ENCODE results near the gene C17orf113.

C17orf113 gene

DNA sequence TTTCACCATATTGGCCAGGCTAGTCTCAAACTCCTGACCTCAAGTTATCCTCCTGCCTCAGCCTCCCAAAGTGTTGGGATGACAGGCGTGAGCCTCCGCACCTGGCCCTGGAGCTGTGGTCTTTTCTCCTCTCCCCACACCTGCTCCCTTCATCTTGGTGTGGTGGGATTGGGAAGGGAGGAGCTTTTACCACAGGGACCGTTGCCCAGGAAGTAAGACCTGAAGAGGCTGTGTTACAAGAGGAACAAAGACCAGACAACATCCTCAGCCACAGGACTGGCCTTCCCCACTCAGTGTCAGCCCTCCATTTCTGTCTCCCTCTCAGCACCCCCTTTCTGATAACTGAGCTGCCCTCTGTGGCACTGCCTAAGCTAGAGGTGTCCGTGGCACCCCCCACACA, 9.4 kb upstream of the C17orf113 start:
- Mint-ChIP-seq H3K27ac (no peak overlapping the region), H3K4me3 (no peak overlapping the region), H3K27me3 (ENCODE audit: low read depth) (peaks cover 5% of the 10 kb centered on the region), H3K4me1 (ENCODE audit: low read depth) (peaks cover 13% of the 10 kb centered on the region), H3K36me3 (ENCODE audit: low read depth) (no peaks in the 10 kb centered on the region), H3K9me3 (no peaks in the 10 kb centered on the region)
- no peak for DNase-seq (ENCODE audit: low spot score)

- H3K4me1 Mint-ChIP-seq (ENCODE audit: low read depth), result peaks cover 2% of the 10 kb centered on the region
- H3K9me3 Mint-ChIP-seq, result no peaks in the 10 kb centered on the region
- no peaks in the 10 kb centered on the region for H3K36me3 Mint-ChIP-seq (ENCODE audit: low read depth)
- H3K27ac Mint-ChIP-seq, result no peak overlapping the region
- H3K27me3 Mint-ChIP-seq (ENCODE audit: low read depth), result peaks cover 7% of the 10 kb centered on the region
- H3K4me3 Mint-ChIP-seq, result no peak overlapping the region
- no peak for DNase-seq (ENCODE audit: low spot score)
These were observed 7.7 kb upstream of the C17orf113 start for GRCh38 chr17:42058063-42058462.

- Mint-ChIP-seq H3K4me1 (ENCODE audit: low read depth) (peaks cover 2% of the 10 kb centered on the region), H3K4me3 (no peak overlapping the region), H3K36me3 (ENCODE audit: low read depth) (no peaks in the 10 kb centered on the region), H3K27ac (no peak overlapping the region), H3K9me3 (no peaks in the 10 kb centered on the region), H3K27me3 (ENCODE audit: low read depth) (peaks cover 18% of the 10 kb centered on the region)
- DNase-seq (ENCODE audit: low spot score), result no peak
These were observed 6.2 kb upstream of the C17orf113 start for GRCh38 chr17:42056635-42057034.

- Mint-ChIP-seq H3K4me3 (no peak overlapping the region), H3K4me1 (ENCODE audit: low read depth) (peaks cover 9% of the 10 kb centered on the region), H3K9me3 (no peaks in the 10 kb centered on the region), H3K27ac (no peak overlapping the region), H3K27me3 (ENCODE audit: low read depth) (peaks cover 28% of the 10 kb centered on the region), H3K36me3 (ENCODE audit: low read depth) (no peaks in the 10 kb centered on the region)
- no peak for DNase-seq (ENCODE audit: low spot score)
These were observed 5.1 kb upstream of the C17orf113 start for GRCh38 chr17:42055496-42055895.

DNA sequence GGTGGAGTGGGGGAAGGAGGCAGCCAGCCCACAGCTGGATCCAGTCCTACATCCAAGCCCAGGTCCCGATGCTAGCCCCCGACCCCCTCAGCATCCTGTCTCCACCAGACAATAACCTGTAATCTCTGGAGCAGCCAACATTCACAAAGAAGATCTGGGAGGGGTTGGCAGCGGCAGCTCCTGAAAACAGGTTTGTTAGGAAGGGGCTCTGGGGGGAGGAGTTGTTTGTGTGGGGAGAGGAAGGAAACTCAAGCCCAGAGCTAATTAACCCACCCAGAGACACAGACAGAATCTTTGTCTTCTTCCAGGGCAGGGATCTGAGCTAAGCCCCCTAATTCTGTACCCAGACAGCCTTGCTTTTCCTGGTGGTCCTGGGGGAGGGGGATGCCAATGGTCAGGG, 4.6 kb upstream of the C17orf113 start:
- H3K27me3 Mint-ChIP-seq (ENCODE audit: low read depth), result peaks cover 29% of the 10 kb centered on the region
- no peak for DNase-seq (ENCODE audit: low spot score)
- no peaks in the 10 kb centered on the region for H3K36me3 Mint-ChIP-seq (ENCODE audit: low read depth)
- no peak overlapping the region for H3K4me3 Mint-ChIP-seq
- H3K27ac Mint-ChIP-seq, result no peak overlapping the region
- H3K9me3 Mint-ChIP-seq, result no peaks in the 10 kb centered on the region
- H3K4me1 Mint-ChIP-seq (ENCODE audit: low read depth), result peaks cover 7% of the 10 kb centered on the region

DNA sequence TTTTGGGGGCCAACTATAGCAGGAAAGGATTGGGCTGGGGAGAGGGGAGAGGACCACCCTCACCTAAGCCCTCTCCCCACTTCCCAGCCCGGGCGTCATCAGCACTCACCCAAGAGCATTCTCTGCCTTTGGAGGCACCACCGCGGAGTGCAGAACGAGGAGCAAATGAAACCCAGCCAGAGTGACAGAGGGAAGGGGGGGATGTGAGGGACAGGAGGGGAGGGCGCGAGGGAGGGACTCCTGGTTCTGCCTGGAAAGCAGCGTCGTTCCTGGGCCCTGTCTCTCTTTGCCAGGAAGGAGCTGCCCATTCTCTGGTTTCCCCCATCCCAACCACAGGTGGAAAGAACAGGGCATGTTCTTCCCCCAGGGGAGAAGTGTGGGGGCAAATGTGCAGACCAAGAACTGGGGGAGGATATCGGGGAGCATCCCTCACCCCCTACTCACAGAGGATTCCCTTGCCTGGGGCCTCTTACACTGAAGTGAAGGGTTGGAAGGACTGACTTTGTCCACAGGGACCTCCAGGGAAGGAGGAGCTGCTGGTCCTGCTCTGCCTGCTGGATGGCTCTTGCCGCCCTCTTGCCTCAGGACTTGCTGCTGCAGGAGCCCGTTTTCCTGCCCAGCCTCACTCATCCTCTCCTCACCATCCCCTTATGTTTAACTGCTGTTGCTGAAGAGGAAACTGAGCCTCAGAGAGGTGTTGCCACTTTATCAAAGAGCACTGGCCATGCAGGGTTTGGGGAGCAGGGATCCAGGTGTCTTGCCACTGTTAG, 3.5 kb upstream of the C17orf113 start:
- Mint-ChIP-seq H3K36me3 (ENCODE audit: low read depth) (no peaks in the 10 kb centered on the region), H3K27me3 (ENCODE audit: low read depth) (peaks cover 39% of the 10 kb centered on the region), H3K9me3 (no peaks in the 10 kb centered on the region), H3K4me1 (ENCODE audit: low read depth) (peaks cover 7% of the 10 kb centered on the region), H3K4me3 (no peak overlapping the region), H3K27ac (no peak overlapping the region)
- no peak for DNase-seq (ENCODE audit: low spot score)

DNA sequence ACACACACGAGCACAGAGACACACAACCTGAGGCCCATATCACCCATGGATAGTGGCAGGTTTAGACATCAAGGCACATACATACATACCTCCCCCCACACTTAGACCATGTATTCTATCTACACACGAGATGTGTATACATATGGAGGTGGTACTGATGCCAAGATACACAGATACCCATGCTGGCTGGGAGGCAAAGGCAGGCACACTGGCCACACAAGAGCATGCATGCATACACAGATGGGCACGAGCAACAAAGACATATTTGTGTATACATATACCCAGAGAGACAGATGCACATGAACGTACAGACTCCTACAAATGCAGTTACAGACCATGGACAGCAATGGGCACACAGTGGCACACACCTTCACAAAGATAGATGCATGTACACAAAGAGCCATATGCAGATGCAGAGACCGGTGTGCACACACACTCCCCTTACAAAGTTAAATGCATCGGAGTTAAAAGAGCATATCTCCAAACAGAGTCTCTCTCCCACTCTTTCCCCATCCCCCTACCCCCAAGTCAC, 2.0 kb upstream of the C17orf113 start:
- no peak for DNase-seq (ENCODE audit: low spot score)
- H3K27ac Mint-ChIP-seq, result no peak overlapping the region
- no peaks in the 10 kb centered on the region for H3K9me3 Mint-ChIP-seq
- peaks cover 7% of the 10 kb centered on the region for H3K4me1 Mint-ChIP-seq (ENCODE audit: low read depth)
- peaks cover 44% of the 10 kb centered on the region for H3K27me3 Mint-ChIP-seq (ENCODE audit: low read depth)
- no peaks in the 10 kb centered on the region for H3K36me3 Mint-ChIP-seq (ENCODE audit: low read depth)
- no peak overlapping the region for H3K4me3 Mint-ChIP-seq

GRCh38 chr17:42051645-42052044, 1.2 kb upstream of the C17orf113 start:
- DNase-seq (ENCODE audit: low spot score), result no peak
- Mint-ChIP-seq H3K36me3 (ENCODE audit: low read depth) (no peaks in the 10 kb centered on the region), H3K4me1 (ENCODE audit: low read depth) (peaks cover 7% of the 10 kb centered on the region), H3K27ac (no peak overlapping the region), H3K27me3 (ENCODE audit: low read depth) (peaks cover 44% of the 10 kb centered on the region), H3K9me3 (no peaks in the 10 kb centered on the region), H3K4me3 (peak overlapping the region; percentile 6)

GRCh38 chr17:42051013-42051400, 606 bp upstream of the C17orf113 start:
- Mint-ChIP-seq H3K9me3 (no peaks in the 10 kb centered on the region), H3K4me3 (peak overlapping the region; percentile 74), H3K27me3 (ENCODE audit: low read depth) (peaks cover 44% of the 10 kb centered on the region), H3K36me3 (ENCODE audit: low read depth) (no peaks in the 10 kb centered on the region), H3K4me1 (ENCODE audit: low read depth) (peaks cover 7% of the 10 kb centered on the region), H3K27ac (no peak overlapping the region)
- no peak for DNase-seq (ENCODE audit: low spot score)

DNA sequence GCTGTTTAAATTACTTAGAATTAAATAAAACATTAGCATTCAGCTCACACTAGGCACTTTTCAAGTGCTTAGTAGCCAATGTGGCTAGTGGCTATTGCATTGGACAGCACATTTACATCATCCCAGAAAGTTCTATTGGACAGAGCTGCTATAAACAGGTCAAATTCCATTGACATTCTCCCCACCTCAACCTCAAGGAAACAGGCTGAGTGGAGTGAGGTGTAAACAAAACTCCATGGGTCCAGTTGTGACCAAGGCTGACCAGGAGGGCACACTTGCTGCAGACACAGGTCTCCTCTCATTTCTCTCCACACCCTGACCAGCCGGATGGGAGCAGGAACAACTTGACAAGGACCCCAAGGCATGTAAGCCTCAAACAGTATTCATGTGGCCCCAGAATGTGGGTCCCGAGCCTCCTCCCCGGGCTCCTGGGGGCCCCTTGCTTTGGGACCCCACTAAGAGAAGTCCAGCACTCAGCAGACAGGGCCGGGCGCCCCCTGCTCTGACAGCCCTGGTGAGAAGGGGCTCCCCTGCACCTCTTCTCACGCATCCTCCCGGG, 488 bp downstream of the C17orf113 start:
- no peaks in the 10 kb centered on the region for H3K9me3 Mint-ChIP-seq
- H3K27ac Mint-ChIP-seq, result no peak overlapping the region
- no peak for DNase-seq (ENCODE audit: low spot score)
- peaks cover 41% of the 10 kb centered on the region for H3K27me3 Mint-ChIP-seq (ENCODE audit: low read depth)
- peaks cover 7% of the 10 kb centered on the region for H3K4me1 Mint-ChIP-seq (ENCODE audit: low read depth)
- no peaks in the 10 kb centered on the region for H3K36me3 Mint-ChIP-seq (ENCODE audit: low read depth)
- H3K4me3 Mint-ChIP-seq, result peak overlapping the region; percentile 69

DNA sequence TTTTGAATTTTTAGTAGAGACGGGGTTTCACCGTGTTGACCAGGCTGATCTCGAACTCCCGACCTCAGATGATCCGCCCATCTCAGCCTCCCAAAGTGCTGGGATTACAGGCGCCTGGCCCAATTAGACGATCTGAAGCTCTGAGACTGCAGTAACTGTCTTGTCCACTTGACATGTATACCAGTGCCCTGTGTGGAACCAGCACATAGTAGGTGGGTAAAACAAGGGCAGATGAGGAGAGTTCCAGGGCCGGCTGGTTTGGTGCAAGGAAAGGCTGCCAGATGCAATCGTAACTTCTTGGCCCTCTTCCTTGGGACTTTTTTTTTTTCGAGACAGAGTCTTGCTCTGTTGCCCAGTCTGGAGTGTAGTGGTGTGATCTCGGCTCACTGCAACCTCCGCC, 3.1 kb downstream of the C17orf113 start:
- Mint-ChIP-seq H3K27ac (no peak overlapping the region), H3K27me3 (ENCODE audit: low read depth) (peaks cover 33% of the 10 kb centered on the region), H3K4me3 (no peak overlapping the region), H3K36me3 (ENCODE audit: low read depth) (no peaks in the 10 kb centered on the region), H3K9me3 (no peaks in the 10 kb centered on the region), H3K4me1 (ENCODE audit: low read depth) (peaks cover 7% of the 10 kb centered on the region)
- no peak for DNase-seq (ENCODE audit: low spot score)

GRCh38 chr17:42045719-42046118, 4.7 kb downstream of the C17orf113 start:
- Mint-ChIP-seq H3K36me3 (ENCODE audit: low read depth) (no peaks in the 10 kb centered on the region), H3K27me3 (ENCODE audit: low read depth) (peaks cover 17% of the 10 kb centered on the region), H3K9me3 (no peaks in the 10 kb centered on the region), H3K27ac (no peak overlapping the region), H3K4me3 (no peak overlapping the region), H3K4me1 (ENCODE audit: low read depth) (peaks cover under 1% of the 10 kb centered on the region)
- no peak for DNase-seq (ENCODE audit: low spot score)

DNA sequence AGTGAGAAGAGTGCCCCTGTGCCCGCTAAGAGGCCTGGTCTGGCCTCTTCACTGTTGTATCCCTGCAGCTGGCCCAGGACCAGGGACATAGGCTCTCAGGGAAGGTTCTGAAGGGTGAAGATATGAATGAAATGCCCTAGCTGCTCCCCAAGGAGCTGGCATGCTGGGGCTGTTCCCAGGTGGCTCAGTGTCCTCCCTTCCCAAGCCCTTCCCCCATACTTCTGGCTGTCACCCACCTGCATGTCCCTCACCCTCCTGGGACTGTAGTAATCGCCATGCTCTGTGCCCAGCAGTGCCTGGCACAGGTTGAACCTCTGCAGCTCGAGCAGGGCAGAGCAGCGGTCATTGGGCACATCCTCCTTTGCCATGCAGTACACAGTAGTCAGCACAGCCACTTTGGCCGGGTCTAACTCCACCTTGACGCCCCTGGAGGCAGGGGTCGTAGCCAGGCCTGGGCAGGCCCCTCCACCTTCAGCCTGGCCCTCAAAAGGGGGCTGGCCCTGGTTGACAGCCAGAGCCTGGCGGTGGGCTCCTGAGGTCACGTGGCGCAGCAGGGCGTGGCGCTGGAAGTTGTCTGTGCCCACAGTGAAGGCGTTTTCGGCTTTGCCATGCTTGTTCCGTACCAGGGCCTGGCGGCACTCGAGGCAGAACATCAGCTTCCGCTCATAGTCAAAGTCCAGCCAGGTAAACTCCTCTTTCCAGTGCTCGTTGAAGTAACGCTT, 7.6 kb downstream of the C17orf113 start:
- Mint-ChIP-seq H3K27me3 (ENCODE audit: low read depth) (peaks cover 2% of the 10 kb centered on the region), H3K9me3 (no peaks in the 10 kb centered on the region), H3K4me3 (no peak overlapping the region)

DNA sequence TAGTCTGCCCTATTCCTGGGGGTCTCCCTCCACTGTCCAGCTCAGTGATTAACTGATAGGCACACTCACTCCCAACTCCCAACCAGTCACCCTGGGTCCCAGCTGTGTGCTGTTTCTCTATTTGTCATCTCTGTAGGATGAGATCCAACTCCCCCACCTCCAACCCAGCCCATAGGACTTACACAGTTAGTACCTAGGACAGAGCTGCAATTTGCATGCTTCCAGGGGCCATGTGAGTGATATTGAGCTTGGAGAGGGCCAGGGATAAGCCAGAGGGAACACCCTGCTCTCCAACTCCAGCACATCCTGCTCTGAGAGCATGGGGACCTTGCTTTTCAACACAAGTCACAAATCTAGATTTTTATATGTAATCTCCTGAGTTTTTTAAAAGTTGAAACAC, 8.8 kb downstream of the C17orf113 start:
- H3K27ac Mint-ChIP-seq, result no peak overlapping the region
- no peaks in the 10 kb centered on the region for H3K36me3 Mint-ChIP-seq (ENCODE audit: low read depth)
- no peaks in the 10 kb centered on the region for H3K4me1 Mint-ChIP-seq (ENCODE audit: low read depth)
- DNase-seq (ENCODE audit: low spot score), result no peak
- no peak overlapping the region for H3K4me3 Mint-ChIP-seq
- H3K9me3 Mint-ChIP-seq, result no peaks in the 10 kb centered on the region
- peaks cover 2% of the 10 kb centered on the region for H3K27me3 Mint-ChIP-seq (ENCODE audit: low read depth)

More for the DNA sequence above, 7.6 kb downstream of the C17orf113 start:
- Mint-ChIP-seq H3K27ac (no peak overlapping the region), H3K4me1 (ENCODE audit: low read depth) (no peaks in the 10 kb centered on the region), H3K36me3 (ENCODE audit: low read depth) (no peaks in the 10 kb centered on the region)
- DNase-seq (ENCODE audit: low spot score), result no peak
